CD4-positive, alpha-beta T cell treated with Interleukin-6 for 4 hours (primary cell): ENCODE data around the gene RFTN1.

Source experiments
- DNase-seq: peaks from one replicate; pipeline ENCODE4 v3.0.0-alpha.2; 2020; ENCODE audit warnings: mixed read lengths

Gene RFTN1

GRCh38 chr3:16484984-16485383 is 28.5 kb downstream of the RFTN1 start:
- no peak for DNase-seq

GRCh38 chr3:16484216-16484615 is 29.3 kb downstream of the RFTN1 start:
- DNase-seq: no peak

GRCh38 chr3:16482770-16483531 is 30.5 kb downstream of the RFTN1 start:
- peak; percentile 53 for DNase-seq

GRCh38 chr3:16482194-16482769 is 31.2 kb downstream of the RFTN1 start:
- no peak for DNase-seq

GRCh38 chr3:16481546-16481897 is 32.0 kb downstream of the RFTN1 start:
- DNase-seq: no peak

GRCh38 chr3:16480861-16481545 is 32.5 kb downstream of the RFTN1 start:
- peak; percentile 13 for DNase-seq

GRCh38 chr3:16478516-16478915 is 35.0 kb downstream of the RFTN1 start:
- no peak for DNase-seq

- DNase-seq: no peak
Observed at GRCh38 chr3:16477521-16477920, 36.0 kb downstream of the RFTN1 start.

- no peak for DNase-seq
Observed at GRCh38 chr3:16477056-16477455, 36.4 kb downstream of the RFTN1 start.

GRCh38 chr3:16476636-16477035 is 36.9 kb downstream of the RFTN1 start:
- no peak for DNase-seq

GRCh38 chr3:16475766-16476165 is 37.7 kb downstream of the RFTN1 start:
- no peak for DNase-seq

GRCh38 chr3:16474920-16475319 is 38.6 kb downstream of the RFTN1 start:
- no peak for DNase-seq

GRCh38 chr3:16474216-16474615 is 39.3 kb downstream of the RFTN1 start:
- no peak for DNase-seq

- no peak for DNase-seq
Observed at GRCh38 chr3:16472593-16472992, 40.9 kb downstream of the RFTN1 start.

- DNase-seq: no peak
Observed at GRCh38 chr3:16471897-16472296, 41.6 kb downstream of the RFTN1 start.

GRCh38 chr3:16470590-16470989 is 42.9 kb downstream of the RFTN1 start:
- no peak for DNase-seq

- DNase-seq: peak; percentile 36
Observed at GRCh38 chr3:16468336-16469098, 45.0 kb downstream of the RFTN1 start.

- no peak for DNase-seq
Observed at GRCh38 chr3:16468002-16468335, 45.5 kb downstream of the RFTN1 start.

GRCh38 chr3:16467393-16467792 is 46.1 kb downstream of the RFTN1 start:
- peak; percentile 15 for DNase-seq

GRCh38 chr3:16466822-16467221 is 46.7 kb downstream of the RFTN1 start:
- no peak for DNase-seq

GRCh38 chr3:16464511-16465148 is 48.9 kb downstream of the RFTN1 start:
- no peak for DNase-seq

- no peak for DNase-seq
Observed at GRCh38 chr3:16463914-16464313, 49.6 kb downstream of the RFTN1 start.

GRCh38 chr3:16463119-16463518 is 50.4 kb downstream of the RFTN1 start:
- no peak for DNase-seq
